ENCODE measurements around the gene HOXC5.

HOXC5 gene

DNA sequence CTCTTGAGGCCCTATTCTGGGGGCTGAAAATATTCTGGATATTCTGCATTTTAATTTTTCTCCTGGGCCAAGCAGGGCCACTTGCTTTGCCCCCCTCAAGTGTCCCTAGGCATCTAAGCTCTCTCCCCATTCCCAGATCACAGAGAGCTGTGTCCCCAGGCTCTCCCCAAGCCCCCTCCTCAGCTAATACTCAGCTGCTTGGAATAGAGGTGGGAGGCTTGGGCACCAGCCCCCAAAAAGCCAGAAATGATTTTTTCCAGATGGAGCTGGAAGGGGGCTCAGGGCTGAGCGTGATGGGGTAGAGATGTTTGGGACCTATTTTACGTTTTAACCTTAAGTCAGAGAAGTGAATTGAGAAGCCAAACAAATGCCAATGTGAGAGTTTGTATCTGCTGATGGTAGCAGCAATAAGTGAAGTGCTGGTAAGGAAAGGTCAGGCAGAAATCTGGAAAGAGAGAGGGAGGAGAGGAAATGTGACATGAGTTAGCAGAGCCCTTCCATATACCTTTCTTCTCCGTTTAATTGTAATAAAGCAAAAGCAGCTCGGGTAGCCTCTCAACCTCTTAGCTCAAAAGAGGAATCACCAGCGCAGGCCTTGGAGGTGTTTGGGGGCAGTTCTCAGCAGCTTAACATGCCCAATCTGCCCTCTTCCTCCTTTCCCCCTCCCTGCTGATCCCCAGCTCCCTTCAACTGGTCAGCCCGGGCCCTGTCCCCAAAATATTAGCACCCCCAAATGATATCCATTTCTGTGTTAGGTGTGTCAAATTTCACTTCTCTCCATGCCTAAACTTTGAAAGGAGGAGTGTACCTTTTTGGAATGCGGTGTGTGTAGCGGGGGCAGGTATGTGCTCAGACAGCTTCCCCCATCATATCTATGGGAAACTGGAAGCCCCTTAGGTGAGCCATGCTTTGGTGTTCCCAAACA, 9.6 kb upstream of the HOXC5 start:
- no peak for DNase-seq

DNA sequence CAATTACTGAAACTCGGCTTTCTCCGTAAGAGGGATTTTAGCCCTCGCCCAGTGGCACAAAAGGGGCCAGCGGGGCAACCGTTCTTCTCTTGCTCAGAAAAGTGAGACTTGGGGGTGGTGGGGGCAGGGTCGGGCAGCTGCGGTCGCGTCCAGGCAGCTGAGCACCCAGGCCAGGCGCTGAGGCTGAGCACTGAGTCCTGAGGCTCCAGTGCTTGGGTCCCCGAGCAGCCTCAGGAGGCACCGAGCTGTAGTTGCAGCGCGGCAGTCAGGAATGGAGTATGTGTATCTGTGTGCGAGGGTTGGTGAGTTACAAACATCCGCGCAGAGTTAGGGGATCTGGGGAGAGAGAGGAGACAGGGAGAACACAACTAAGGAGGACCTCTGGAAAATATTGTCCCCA, 8.7 kb upstream of the HOXC5 start:
- no peak for DNase-seq

DNA sequence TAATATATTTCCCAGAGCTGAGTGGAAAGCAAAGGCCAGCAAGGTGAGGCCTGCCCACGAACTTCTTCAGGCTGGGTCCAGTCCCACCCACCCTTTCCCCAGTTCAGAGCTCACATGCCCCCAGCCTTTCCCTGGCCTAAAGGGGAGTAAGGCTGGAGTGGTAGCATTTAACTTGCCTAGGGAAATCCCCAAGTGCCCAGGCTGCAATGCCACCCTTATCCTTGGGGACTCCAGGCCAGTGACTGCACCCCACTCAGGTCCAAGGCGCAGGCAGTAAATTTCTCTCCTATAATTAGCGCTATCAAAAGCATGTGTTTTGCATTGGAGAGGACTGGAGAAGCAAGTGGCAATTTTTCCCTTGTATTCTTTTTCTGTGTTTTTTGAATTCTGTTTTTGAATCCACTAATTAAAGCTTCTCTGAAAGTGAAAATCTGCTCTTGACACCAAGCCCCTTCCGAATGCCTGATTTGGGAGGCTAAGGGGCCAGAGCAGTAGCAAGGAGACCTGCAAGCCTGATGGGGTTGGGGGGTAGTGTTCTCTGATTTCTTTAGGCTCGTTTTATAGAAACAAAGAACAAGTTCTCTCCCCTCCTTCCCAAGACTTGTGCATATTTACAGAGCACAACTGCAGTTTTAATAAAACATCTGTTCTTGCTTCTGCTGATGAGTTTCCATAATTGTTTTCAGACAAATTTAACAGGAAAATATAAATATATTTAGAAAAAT, 8.1 kb upstream of the HOXC5 start:
- DNase-seq: no peak

DNA sequence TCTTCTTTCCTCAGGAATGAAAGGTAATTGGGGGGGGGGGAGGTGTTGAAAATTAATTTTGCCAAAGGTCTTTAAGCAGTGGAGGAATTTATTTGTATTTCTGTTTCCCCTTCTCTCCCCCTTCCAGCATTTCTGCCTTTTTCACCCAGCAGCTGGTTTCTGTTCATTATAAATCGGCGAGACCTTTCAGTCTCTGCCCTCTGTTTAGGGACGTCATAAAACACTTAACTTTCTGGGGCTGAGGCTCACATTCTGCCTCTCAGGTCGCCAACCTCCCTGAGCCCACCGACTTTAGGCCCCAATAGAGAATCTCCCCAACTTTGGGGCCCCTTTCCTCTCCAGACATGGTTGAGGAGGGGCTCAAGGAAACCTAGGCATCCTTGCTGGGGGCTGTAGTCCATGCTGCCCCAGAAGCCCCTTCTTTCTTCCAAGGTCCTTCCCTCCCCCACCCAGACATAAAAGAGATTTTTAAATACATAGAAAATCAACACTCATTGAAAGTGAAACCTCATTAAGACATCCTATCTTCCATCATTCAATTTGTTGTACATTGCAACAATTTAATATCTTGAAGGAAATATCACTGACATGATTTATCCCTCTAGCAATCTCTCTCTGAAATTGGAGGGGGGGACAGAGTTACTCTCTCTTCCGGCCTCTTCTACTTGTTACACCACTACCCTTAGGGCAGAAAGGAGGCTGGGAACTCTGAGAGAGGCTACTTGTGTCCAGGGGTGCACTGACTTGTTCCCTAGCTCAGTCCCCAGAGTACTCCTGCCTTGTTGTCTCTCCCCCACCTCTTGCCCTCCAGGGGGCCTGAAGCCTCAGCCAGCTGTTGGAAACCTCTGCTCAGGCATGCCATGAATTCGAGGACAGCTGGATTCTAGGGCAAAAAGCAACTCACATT, 7.1 kb upstream of the HOXC5 start:
- no peak for DNase-seq

DNA sequence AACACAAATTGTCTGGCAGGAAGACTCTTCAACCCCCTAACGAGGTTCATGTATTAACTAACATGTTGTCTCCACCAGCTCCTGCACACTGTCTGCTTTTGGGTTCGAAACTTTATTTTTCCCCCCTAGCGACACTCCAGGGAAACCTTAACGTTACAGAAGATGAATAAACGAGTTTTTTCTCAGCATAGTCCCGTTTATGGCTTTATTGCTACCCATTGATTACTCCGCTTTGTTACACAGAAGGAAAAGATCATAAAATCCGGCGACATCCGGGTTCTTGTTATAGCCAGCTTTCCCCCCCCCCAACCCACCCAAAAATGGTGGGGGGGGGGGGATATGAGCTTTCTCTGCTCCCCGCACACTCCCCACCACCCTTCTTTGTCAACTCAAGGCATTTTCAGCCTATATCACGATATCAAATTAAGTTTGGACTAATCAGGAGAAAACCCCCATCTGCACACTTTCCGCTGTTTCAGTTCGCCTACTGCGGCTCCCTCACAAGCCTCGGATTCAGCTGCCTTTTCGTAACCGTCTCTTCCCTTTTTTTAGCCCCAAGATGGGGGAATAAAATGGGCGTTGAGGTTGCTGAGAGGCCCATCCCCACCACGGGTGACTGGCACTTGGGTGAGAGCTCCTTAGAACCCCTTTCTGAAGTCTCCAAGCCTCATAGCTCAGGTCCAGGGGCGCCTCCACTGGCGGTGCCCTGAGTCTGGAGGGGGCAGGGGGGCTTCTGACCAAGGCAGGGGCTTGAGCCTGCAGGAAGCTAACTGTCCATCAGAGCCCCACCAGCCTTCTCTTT, 6.0 kb upstream of the HOXC5 start:
- DNase-seq: no peak

DNA sequence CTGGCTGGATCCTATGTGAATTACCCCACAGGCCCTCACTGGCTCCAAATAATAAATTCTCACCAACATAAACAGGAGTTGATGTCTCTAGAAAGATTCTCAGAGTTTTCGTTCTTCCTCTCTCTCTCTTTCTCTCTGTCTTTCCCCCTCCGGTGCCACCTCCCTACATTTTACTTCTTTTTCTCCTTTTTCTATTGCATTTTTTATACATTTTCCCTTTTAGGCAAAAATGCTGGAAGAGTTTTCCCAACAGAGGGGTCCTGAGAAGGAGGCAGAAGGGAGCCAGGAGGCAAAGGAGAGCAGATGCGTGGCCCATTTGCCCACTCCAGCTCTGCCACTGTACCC, 5.4 kb upstream of the HOXC5 start:
- no peak for DNase-seq

DNA sequence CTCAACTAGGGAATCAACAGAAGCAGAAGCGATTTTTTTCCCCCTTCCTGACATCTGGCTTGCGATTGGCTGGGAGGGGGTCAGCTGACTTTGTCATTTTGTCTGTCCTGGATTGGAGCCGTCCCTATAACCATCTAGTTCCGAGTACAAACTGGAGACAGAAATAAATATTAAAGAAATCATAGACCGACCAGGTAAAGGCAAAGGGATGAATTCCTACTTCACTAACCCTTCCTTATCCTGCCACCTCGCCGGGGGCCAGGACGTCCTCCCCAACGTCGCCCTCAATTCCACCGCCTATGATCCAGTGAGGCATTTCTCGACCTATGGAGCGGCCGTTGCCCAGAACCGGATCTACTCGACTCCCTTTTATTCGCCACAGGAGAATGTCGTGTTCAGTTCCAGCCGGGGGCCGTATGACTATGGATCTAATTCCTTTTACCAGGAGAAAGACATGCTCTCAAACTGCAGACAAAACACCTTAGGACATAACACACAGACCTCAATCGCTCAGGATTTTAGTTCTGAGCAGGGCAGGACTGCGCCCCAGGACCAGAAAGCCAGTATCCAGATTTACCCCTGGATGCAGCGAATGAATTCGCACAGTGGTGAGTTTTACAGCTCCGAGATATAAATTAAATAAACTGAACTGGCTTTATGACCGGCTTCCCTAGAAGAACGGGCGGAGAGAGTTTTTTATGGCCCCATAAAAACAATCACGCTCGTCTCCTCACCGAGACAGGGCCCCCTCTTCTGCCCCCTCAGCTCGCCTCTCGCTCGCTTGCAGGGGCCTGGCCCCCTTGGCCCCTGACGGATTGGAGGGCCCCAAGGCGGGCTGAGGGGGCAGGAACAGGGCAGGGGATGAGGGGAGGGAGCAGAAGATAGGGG, 4.3 kb upstream of the HOXC5 start, which contains the start of gene HOXC6:
HOXC6 (plus strand) TSS at position 127 of the 888 bp plus-strand sequence; CDS start at position 209, 82 bp downstream.
- no peak for DNase-seq

DNA sequence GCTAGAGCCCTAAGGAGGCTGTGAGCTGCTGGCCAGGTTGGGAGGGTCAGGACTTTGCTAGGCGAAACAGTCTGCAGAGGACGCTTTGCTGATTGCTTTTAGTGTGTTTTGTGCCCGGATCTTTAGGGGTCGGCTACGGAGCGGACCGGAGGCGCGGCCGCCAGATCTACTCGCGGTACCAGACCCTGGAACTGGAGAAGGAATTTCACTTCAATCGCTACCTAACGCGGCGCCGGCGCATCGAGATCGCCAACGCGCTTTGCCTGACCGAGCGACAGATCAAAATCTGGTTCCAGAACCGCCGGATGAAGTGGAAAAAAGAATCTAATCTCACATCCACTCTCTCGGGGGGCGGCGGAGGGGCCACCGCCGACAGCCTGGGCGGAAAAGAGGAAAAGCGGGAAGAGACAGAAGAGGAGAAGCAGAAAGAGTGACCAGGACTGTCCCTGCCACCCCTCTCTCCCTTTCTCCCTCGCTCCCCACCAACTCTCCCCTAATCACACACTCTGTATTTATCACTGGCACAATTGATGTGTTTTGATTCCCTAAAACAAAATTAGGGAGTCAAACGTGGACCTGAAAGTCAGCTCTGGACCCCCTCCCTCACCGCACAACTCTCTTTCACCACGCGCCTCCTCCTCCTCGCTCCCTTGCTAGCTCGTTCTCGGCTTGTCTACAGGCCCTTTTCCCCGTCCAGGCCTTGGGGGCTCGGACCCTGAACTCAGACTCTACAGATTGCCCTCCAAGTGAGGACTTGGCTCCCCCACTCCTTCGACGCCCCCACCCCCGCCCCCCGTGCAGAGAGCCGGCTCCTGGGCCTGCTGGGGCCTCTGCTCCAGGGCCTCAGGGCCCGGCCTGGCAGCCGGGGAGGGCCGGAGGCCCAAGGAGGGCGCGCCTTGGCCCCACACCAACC, 3.1 kb upstream of the HOXC5 start:
- no peak for DNase-seq

DNA sequence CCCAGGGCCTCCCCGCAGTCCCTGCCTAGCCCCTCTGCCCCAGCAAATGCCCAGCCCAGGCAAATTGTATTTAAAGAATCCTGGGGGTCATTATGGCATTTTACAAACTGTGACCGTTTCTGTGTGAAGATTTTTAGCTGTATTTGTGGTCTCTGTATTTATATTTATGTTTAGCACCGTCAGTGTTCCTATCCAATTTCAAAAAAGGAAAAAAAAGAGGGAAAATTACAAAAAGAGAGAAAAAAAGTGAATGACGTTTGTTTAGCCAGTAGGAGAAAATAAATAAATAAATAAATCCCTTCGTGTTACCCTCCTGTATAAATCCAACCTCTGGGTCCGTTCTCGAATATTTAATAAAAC, 2.4 kb upstream of the HOXC5 start:
- DNase-seq: no peak

DNA sequence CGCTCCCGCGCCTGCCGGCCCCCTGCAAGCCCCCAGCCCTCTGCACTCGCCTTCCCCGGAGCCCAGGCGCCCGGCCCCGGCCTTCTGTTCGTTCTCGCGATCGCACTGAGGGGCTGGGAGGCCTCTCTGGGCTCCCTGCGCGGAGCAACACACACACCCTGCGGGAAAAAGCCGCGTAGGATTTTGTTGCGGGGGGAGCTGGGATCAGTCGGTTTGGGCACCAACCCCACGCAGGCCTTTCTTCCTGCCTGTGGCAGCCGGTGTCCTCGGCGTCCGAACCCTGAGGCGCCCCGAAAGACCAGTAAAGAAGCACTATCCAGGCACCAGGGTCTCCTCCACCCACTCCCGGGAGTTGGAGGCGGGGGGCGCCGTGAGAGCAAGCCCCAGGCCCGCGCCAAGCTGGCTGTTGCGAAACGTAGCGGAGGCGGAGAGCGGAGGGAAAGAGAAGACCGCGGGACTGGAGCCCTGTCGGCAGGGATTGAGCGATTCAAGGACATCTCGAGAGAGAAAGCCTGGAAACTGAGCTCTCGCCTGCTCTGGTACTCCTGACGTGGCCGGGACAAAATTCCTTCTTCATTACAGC, 1.9 kb upstream of the HOXC5 start:
- DNase-seq: no peak

DNA sequence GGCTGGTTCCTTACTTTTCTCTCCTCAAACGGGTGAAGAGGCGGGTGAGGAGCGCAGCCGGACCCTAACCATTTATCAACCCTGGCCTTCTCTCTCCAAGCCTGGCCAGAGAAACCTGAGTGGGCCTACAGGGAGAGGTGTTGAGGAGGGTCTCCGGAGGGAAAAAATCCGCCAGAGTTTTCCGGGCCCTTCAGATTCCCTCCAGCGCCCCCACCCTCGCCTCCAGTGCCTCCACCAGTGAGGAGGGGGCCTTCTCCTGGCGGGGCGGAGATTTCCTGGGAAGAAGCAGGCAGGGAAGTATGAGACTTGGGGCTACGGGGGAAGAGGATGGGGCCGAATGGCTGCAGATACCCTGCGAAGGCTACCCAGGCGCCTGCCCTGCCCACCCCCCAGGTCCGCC, 1.4 kb upstream of the HOXC5 start:
- no peak for DNase-seq

DNA sequence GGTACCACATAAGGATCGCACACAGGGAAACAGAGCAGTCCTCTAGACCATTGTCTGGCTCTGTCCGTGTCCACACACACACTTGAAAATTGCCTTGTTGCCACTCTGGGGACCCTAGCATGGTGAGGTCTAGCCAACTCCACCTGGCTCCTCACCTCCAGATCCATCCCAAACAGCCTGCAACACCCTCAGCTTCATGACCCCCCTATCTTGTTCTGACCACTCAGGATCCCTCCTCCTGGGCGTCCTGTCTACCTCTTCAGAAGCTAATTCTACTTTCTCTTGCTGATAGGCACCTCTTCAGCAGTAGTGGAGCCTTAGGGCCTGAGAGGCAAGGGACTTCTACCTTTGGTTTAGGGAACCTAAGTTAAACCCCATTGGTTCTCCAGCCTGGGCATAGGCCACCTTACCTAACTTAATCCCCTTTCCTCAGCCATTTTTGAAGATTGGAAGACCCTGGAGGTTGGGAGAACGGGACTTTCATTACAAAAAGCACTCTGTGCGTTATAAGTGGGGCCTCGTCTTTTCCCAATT, 697 bp upstream of the HOXC5 start:
- no peak for DNase-seq

DNA sequence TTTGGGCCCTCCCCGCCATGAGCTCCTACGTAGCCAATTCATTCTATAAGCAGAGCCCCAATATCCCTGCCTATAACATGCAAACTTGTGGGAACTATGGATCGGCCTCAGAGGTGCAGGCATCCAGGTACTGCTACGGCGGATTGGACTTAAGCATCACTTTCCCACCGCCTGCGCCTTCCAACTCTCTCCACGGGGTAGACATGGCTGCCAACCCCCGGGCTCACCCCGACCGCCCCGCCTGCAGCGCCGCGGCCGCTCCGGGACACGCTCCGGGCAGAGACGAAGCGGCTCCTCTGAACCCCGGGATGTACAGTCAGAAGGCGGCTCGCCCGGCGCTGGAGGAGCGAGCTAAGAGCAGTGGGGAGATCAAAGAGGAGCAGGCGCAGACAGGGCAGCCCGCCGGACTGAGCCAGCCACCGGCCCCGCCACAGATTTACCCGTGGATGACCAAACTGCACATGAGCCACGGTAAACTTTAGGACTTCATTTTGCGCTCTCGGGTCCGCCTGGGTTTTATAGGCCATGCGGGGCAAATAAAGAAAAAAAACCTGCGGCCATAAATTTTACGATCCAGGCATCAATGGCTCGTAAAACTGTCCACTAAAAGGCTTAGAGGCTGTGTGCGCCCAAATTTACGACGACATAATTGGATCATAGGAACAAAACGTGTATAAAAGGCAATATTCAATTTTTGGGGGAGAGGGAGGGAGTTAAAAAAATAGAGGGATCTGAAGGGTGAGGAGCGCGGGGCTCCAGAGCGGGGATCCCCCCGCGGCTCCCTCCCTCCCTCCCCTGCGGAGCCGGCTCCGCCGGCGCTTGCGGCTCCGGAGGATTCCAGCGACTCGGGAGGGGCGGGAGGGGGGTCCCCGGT, 493 bp downstream of the HOXC5 start:
- DNase-seq: no peak

DNA sequence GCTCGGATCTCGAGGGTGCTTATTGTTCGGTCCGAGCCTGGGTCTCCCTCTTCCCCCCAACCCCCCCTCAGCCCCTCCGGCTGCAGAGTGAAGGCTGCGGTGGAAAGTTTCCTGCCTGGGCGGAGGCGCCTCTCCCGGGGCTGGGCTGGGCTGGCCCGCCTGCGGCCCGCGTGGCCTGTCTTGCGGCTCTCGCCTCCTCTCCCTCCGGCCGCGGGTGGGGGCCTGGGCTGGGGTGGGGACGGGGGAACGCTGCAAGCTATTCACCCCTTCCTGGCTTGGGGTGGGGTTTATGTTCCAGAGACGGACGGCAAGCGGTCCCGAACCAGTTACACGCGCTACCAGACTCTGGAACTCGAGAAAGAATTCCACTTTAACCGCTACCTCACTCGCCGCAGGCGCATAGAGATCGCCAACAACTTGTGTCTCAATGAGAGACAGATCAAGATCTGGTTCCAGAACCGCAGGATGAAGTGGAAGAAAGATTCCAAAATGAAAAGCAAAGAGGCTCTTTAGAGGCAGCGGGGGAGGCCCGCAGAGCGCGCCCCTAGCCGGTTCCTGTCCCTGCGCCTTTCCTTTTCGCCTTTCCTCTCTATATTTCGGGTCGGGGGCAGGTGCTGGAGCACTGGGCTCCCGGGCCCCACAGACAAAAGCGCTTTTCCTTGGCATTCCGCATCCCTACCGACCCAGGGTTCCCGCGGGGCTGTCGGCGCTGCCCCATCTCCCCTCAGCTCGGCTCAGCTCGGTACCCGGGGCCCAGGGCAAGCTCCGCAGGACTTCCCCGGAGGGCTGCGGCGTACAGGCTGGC, 1.3 kb downstream of the HOXC5 start:
- DNase-seq: no peak

DNA sequence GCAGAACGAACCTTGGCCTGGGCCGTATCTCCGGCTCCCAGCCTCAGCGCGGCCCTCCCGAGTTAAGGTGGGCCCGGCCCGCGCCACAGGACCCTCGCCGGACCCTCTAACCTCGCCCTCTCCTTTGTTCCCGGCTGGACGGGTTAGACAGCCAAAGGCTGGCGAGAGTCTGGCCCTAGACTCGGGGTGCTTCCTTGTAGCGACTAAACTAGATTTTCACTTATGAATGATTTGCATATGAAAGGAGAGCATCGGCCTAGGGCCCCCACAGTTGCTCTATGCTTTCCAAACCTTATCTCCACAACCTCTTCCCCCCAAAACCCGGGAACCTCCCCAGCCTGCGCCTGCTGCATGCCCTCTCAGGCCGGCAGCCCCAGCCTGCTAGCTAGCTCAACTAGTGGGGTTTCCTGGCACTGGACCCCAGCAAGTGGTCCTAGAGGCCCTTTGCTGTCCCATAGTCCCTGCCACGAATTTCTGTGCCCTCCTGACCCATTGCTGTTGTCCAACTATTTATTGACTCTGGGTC, 2.0 kb downstream of the HOXC5 start:
- no peak for DNase-seq

DNA sequence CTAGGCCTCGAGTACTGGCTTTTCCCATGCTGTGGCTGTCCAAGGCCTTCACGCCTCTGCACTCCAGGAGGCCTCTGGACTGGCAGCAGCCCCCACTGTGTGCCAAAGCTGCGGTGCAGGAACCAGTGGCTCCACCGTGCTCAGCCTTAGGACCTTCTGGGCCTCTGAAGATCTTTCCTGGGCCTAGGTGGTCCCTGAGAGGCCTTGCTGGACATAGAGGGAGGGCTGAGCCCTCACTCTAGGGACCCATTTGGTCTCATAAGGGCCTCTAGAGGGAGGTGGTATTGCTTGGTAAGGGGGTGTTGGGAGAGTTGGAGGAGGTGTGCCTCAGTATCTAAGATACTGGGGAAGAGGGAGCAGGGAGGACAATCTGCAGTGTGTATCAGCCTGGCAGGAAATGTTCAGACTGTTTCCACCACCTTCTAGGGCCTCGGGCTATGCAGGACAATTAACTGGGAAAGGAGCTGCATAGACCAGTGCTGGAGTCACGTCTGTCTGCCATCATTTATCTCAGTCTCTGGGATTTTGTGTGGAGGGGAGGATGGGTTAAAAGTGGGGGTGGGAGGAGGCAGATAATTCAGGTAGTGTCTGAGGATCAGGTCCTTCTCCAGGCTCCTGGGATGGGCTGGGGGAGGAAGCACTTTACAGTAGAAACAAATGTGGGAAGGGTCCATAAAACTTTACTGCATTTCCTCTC, 2.9 kb downstream of the HOXC5 start:
- no peak for DNase-seq

Measured in activated CD4-positive, alpha-beta T cell treated with anti-CD3 and anti-CD28 coated beads for 4 hours (primary cell).